ENCODE measurements around the gene SH3RF1.

The SH3RF1 gene

GRCh38 chr4:169066934-169067333, 203.8 kb downstream of the SH3RF1 start:
- no peaks in the 10 kb centered on the region for H3K36me3 Mint-ChIP-seq
- H3K4me3 Mint-ChIP-seq = no peak overlapping the region
- H3K27ac Mint-ChIP-seq = no peak overlapping the region

DNA sequence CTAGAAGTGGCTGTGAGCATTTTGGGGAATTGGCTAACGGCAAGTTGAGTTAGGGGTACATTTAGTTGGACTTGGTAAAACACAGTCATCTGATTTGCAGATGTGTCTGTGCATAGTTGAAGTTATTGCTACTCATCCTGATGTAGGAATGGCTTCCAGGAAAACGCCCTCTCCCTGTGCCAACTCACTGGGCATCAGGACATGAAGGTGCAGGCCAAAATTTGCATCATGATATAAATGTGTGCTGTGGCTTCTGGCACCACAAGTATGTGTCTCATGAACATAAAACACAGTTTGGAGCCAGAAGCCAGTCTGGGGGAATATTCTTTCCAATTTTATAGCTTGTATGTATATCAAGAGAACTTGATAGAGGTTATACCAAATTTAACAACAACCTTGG, 206.5 kb downstream of the SH3RF1 start:
- no peak overlapping the region for H3K27ac Mint-ChIP-seq
- H3K9me3 Mint-ChIP-seq = no peaks in the 10 kb centered on the region
- H3K4me1 Mint-ChIP-seq = peaks cover 3% of the 10 kb centered on the region
- peaks cover under 1% of the 10 kb centered on the region for H3K27me3 Mint-ChIP-seq
- no peaks in the 10 kb centered on the region for H3K36me3 Mint-ChIP-seq
- no peak overlapping the region for H3K4me3 Mint-ChIP-seq

More at GRCh38 chr4:169066934-169067333, 203.8 kb downstream of the SH3RF1 start:
- Mint-ChIP-seq H3K4me1 (peaks cover 3% of the 10 kb centered on the region), H3K9me3 (no peaks in the 10 kb centered on the region), H3K27me3 (no peaks in the 10 kb centered on the region)

- H3K9me3 Mint-ChIP-seq = no peaks in the 10 kb centered on the region
- peaks cover 2% of the 10 kb centered on the region for H3K27me3 Mint-ChIP-seq
- H3K4me3 Mint-ChIP-seq = no peak overlapping the region
- H3K4me1 Mint-ChIP-seq = peaks cover 3% of the 10 kb centered on the region
- no peak overlapping the region for H3K27ac Mint-ChIP-seq
- no peaks in the 10 kb centered on the region for H3K36me3 Mint-ChIP-seq
Measured at GRCh38 chr4:169063441-169063840, 207.3 kb downstream of the SH3RF1 start.

DNA sequence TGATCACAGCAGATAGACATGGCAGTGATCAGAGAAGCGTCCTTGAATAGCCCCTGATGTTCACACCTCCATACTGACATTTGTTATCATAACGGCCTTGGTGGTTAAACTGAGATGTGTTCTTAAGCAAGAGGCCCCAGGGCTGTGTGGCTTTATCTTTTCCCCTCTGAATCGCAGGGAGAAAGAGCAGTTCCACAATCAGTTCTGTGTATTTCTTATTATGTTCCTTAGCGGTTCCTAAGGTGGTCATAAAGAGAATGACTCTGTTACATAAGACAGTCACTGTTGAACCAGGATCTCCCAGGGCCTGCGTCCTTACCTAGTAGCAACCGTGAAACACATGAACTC, 207.9 kb downstream of the SH3RF1 start:
- Mint-ChIP-seq H3K36me3 (no peaks in the 10 kb centered on the region), H3K27ac (no peak overlapping the region), H3K4me3 (no peak overlapping the region), H3K9me3 (no peaks in the 10 kb centered on the region), H3K27me3 (peaks cover 2% of the 10 kb centered on the region), H3K4me1 (no peaks in the 10 kb centered on the region)

DNA sequence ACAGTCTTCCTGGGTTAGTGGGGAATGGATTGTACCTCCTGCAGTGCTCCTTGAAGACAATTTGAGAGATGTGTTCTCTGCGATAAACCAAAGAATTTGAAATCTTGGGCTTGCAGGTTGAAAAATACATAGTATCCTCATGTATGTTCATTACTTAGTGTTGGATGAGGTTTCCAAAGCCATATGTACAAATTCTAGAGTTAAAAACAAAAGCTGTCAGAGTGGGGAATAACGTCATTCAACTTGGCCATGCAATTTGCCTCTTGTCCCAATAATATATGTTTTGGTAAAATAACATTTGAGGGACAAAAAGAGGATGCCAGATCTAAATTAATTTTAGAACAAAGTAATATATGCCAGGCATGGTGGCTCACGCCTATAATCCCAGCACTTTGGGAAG, 209.4 kb downstream of the SH3RF1 start:
- H3K9me3 Mint-ChIP-seq = no peaks in the 10 kb centered on the region
- H3K27ac Mint-ChIP-seq = no peak overlapping the region
- no peak overlapping the region for H3K4me3 Mint-ChIP-seq
- H3K36me3 Mint-ChIP-seq = no peaks in the 10 kb centered on the region
- H3K4me1 Mint-ChIP-seq = no peaks in the 10 kb centered on the region
- peaks cover 2% of the 10 kb centered on the region for H3K27me3 Mint-ChIP-seq

DNA sequence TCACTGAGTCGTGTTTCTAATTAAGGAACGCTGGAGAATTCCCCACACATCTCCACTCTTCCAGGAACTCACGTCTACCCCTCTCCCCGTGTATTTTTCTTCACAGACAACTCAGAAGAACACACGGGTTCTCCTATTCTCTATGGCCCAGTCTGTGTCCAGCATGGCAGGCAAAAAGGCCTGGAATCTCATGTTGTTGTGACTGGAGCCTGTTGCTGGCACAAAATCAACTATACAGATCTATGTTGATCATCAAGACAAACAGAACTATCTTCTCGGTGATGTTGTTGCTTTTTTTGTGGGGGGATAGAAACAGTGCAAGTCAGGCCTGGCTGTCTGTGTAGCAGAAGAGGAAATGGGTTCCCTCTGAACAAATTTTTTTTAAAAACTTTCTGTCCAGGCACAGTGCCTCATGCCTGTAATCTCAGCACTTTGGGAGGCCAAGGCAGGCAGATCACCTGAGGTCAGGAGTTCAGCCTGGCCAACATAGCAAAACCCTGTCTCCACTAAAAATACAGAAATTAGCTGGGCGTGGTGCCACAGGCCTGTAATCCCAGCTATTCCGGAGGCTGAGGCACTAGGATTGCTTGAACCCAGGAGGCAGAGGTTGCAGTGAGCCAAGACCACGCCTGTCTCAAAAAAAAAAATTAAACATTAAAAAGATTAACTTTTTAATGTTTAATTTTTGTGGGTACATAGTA, 210.2 kb downstream of the SH3RF1 start:
- Mint-ChIP-seq H3K27me3 (peaks cover 3% of the 10 kb centered on the region), H3K36me3 (no peaks in the 10 kb centered on the region), H3K27ac (no peak overlapping the region), H3K4me1 (no peaks in the 10 kb centered on the region), H3K9me3 (no peaks in the 10 kb centered on the region), H3K4me3 (no peak overlapping the region)

- no peak overlapping the region for H3K4me3 Mint-ChIP-seq
- no peak overlapping the region for H3K27ac Mint-ChIP-seq
- H3K4me1 Mint-ChIP-seq = no peaks in the 10 kb centered on the region
- H3K36me3 Mint-ChIP-seq = no peaks in the 10 kb centered on the region
- H3K9me3 Mint-ChIP-seq = no peaks in the 10 kb centered on the region
- peaks cover 3% of the 10 kb centered on the region for H3K27me3 Mint-ChIP-seq
Measured at GRCh38 chr4:169059306-169060211, 211.2 kb downstream of the SH3RF1 start.

DNA sequence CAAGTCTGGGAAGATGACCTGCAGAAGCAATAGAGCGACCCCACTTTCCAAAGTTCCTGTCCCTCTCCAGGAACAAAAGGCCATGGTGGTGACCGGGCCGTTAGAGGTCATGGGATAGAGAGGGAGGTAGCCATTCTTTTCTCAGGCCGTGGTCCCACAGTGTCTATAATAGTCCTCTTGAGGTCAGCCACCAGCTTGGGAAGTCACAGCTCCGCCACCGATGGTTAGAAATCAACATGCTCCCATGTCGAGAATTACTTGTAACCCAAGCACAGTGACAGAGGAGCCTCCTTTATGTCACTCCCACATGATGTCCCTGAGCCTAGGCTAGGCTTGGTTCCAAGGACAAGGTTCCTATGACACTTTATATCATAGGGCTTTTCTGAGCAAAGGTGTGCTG, 212.4 kb downstream of the SH3RF1 start:
- no peaks in the 10 kb centered on the region for H3K36me3 Mint-ChIP-seq
- no peak overlapping the region for H3K4me3 Mint-ChIP-seq
- no peak overlapping the region for H3K27ac Mint-ChIP-seq
- no peaks in the 10 kb centered on the region for H3K9me3 Mint-ChIP-seq
- no peaks in the 10 kb centered on the region for H3K4me1 Mint-ChIP-seq
- H3K27me3 Mint-ChIP-seq = peaks cover 3% of the 10 kb centered on the region

DNA sequence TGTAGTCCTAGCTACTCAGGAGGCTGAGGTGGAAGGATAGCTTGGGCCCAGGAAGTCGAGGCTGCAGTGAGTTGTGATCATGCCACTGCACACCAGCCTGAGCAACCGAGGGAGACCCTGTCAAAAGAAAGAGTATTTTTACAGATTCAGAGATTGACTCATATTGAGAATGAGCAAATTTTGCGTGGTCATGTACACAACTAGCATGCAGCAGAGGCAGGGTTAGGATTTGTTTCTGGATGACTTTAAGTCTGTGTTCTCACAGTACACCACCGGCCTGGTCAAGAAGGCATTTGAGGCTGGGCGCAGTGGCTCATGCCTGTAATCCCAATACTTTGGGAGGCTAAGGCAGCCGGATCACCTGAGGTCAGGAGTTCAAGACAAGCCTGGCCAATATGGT, 215.9 kb downstream of the SH3RF1 start:
- Mint-ChIP-seq H3K4me3 (no peak overlapping the region), H3K36me3 (no peaks in the 10 kb centered on the region), H3K27ac (peak overlapping the region; percentile 38), H3K9me3 (no peaks in the 10 kb centered on the region), H3K27me3 (peaks cover 3% of the 10 kb centered on the region), H3K4me1 (no peaks in the 10 kb centered on the region)

DNA sequence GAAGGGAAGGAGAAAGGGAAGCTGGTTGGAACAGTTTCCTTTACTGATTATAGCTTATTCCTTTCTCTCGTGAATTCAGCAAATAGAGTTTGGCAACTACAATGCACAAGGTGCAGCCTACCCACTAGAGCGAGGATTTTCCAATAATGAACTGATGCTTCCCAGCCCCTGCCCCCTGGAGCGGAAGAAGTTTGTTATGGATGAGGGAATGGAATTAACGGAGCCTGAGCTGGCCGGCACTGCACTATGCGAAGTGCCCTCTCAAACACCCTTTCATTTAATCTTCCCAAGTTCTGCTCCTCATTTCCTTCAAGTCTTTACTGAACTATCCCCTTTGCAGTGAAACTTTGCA, 218.2 kb downstream of the SH3RF1 start:
- Mint-ChIP-seq H3K36me3 (no peaks in the 10 kb centered on the region), H3K9me3 (no peaks in the 10 kb centered on the region), H3K4me1 (no peaks in the 10 kb centered on the region), H3K27ac (no peak overlapping the region), H3K27me3 (peaks cover 1% of the 10 kb centered on the region), H3K4me3 (no peak overlapping the region)

GRCh38 chr4:169051761-169052593, 218.8 kb downstream of the SH3RF1 start:
- Mint-ChIP-seq H3K36me3 (no peaks in the 10 kb centered on the region), H3K9me3 (no peaks in the 10 kb centered on the region), H3K4me3 (no peak overlapping the region), H3K4me1 (no peaks in the 10 kb centered on the region), H3K27me3 (peaks cover 1% of the 10 kb centered on the region), H3K27ac (no peak overlapping the region)

- Mint-ChIP-seq H3K27me3 (no peaks in the 10 kb centered on the region), H3K4me3 (no peak overlapping the region), H3K4me1 (no peaks in the 10 kb centered on the region), H3K9me3 (no peaks in the 10 kb centered on the region), H3K36me3 (no peaks in the 10 kb centered on the region), H3K27ac (no peak overlapping the region)
Measured at GRCh38 chr4:169050881-169051760, 219.6 kb downstream of the SH3RF1 start.

DNA sequence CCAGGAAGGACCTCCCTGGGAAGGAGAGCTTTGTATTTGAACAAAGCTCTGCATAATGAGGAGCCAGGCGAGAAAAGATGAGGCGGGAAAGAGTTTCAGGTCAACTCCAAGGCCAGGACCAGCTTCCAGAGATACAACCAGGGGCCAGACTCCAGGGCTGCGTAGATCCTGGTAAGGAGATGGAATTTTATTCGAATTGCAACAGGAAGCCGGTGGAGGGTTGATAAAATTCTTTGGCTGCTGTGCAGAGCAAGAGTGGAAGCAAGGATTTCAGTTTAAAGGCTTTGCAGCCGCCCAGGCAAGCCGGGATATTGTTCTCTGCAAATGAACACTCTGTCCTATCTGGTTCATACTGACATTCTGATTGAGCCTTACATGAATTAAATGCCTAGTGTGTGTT, 220.5 kb downstream of the SH3RF1 start:
- Mint-ChIP-seq H3K4me3 (no peak overlapping the region), H3K36me3 (no peaks in the 10 kb centered on the region), H3K27ac (no peak overlapping the region), H3K9me3 (no peaks in the 10 kb centered on the region), H3K4me1 (no peaks in the 10 kb centered on the region), H3K27me3 (no peaks in the 10 kb centered on the region)

GRCh38 chr4:169048868-169049414, 221.8 kb downstream of the SH3RF1 start:
- H3K27me3 Mint-ChIP-seq = no peaks in the 10 kb centered on the region
- no peaks in the 10 kb centered on the region for H3K36me3 Mint-ChIP-seq
- H3K27ac Mint-ChIP-seq = no peak overlapping the region
- no peaks in the 10 kb centered on the region for H3K4me1 Mint-ChIP-seq
- no peaks in the 10 kb centered on the region for H3K9me3 Mint-ChIP-seq
- no peak overlapping the region for H3K4me3 Mint-ChIP-seq

DNA sequence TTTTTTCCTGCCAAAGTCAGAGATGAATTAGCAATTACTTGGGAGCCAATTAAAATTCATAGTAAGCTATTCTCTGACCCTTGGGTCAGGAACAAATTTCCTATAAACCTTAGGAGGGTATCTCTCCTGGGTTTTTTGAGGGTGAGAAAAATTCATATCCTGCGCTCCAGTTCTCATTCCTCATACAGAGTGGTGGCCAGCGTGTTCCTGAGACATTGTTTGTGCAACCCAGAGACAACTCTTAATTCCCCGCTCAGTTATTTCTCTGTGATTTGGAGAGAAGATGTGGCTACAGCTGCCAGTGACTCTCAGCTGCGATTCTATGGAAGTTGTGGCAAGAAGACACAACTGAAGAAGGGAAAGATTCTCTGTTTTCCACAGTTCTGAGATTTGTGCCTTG, 222.8 kb downstream of the SH3RF1 start:
- Mint-ChIP-seq H3K4me1 (no peaks in the 10 kb centered on the region), H3K9me3 (no peaks in the 10 kb centered on the region), H3K27me3 (no peaks in the 10 kb centered on the region), H3K27ac (no peak overlapping the region), H3K4me3 (no peak overlapping the region), H3K36me3 (no peaks in the 10 kb centered on the region)
